Thymus (tissue), 11 donors: Measurements from ENCODE around the gene VPS13C. TPM values are rescaled to one million over a fixed set of nuclear protein-coding genes. Genes with fewer than 3 reads are reported as not detected.

ENCODE experiments used
- DNase-seq, 9 donors: peaks; one replicate each; pipeline ENCODE4 v3.0.0-alpha.2; 2013; ENCODE audit warnings: low spot score in 9 of 9, low read depth in 6 of 9, missing footprints in 1 of 9
- H3K27ac ChIP-seq, 2 donors: one replicate each; pipeline ENCODE4 v1.5.1; 2013; ENCODE audit warnings: control low read depth in 1 of 2, low read depth in 1 of 2, low read length in 1 of 2, mild to moderate bottlenecking in 1 of 2, moderate library complexity in 1 of 2
- H3K27me3 ChIP-seq, 2 donors: one replicate each; pipeline ENCODE4 v1.5.1; 2013; ENCODE audit warnings: low read length in 1 of 2; ENCODE audit not compliant: control insufficient read depth in 2 of 2, insufficient read depth in 1 of 2
- H3K36me3 ChIP-seq, 2 donors: one replicate each; pipeline ENCODE4 v1.5.1; 2013; ENCODE audit warnings: low read length in 1 of 2, mild to moderate bottlenecking in 1 of 2, moderate library complexity in 1 of 2; ENCODE audit not compliant: control insufficient read depth in 2 of 2, insufficient read depth in 2 of 2
- H3K4me1 ChIP-seq, 2 donors: one replicate each; pipeline ENCODE4 v1.5.1; 2013; ENCODE audit warnings: low read length in 2 of 2; ENCODE audit not compliant: control insufficient read depth in 2 of 2, insufficient read depth in 2 of 2
- H3K4me3 ChIP-seq, 2 donors: one replicate each; pipeline ENCODE4 v1.5.1; 2013; ENCODE audit warnings: low read length in 2 of 2, control low read depth in 1 of 2, mild to moderate bottlenecking in 1 of 2
- H3K9me3 ChIP-seq, 2 donors: one replicate each; pipeline ENCODE4 v1.5.1; 2013; ENCODE audit warnings: low read length in 1 of 2, mild to moderate bottlenecking in 1 of 2; ENCODE audit not compliant: control insufficient read depth in 2 of 2, insufficient read depth in 1 of 2
- WGBS: extraction: QIAGEN DNeasy Blood & Tissue Kit; methylation state at CpG from one replicate; pipeline ENCODE4 v1.1.7; 2013; 5-methylcytosine and 5-hydroxymethylcytosine counted together
- polyA plus RNA-seq: library from polyadenylated mRNA; stranded (reverse); fragments of 200-250 nt; gene quantifications from one replicate; pipeline ENCODE4 v1.2.3, GENCODE V29; 2013
- total RNA-seq: library from RNA; stranded (reverse); fragments of 120-200 nt; gene quantifications from one replicate; pipeline ENCODE4 v1.2.4, GENCODE V29; 2013
- donor health status: healthy.

Gene VPS13C
- total and polyA plus RNA-seq, 2 donors: 38.1 to 50.9 TPM

- H3K4me1 ChIP-seq: no peaks in the 10 kb centered on the region
- no peak overlapping the region for H3K27ac ChIP-seq
- WGBS: 91% methylated on average over 9 of the region's 9 CpGs
- no peak for DNase-seq
- no peaks in the 10 kb centered on the region for H3K9me3 ChIP-seq
- no peaks in the 10 kb centered on the region for H3K27me3 ChIP-seq
- no peaks in the 10 kb centered on the region for H3K36me3 ChIP-seq
- no peak overlapping the region for H3K4me3 ChIP-seq
Observed at GRCh38 chr15:61819386-61819785, 240.9 kb downstream of the VPS13C start.

GRCh38 chr15:61818801-61819200 is 241.4 kb downstream of the VPS13C start:
- Histone ChIP-seq H3K4me3 (no peak overlapping the region), H3K27me3 (no peaks in the 10 kb centered on the region), H3K36me3 (no peaks in the 10 kb centered on the region), H3K4me1 (no peaks in the 10 kb centered on the region), H3K9me3 (no peaks in the 10 kb centered on the region), H3K27ac (no peak overlapping the region)
- WGBS: 99% methylated on average over 2 of the region's 2 CpGs
- no peak for DNase-seq

- no peaks in the 10 kb centered on the region for H3K4me1 ChIP-seq
- no peak overlapping the region for H3K27ac ChIP-seq
- no peaks in the 10 kb centered on the region for H3K27me3 ChIP-seq
- H3K36me3 ChIP-seq: no peaks in the 10 kb centered on the region
- 95% methylated on average over 7 of the region's 7 CpGs for WGBS
- no peaks in the 10 kb centered on the region for H3K9me3 ChIP-seq
- DNase-seq: no peak
- H3K4me3 ChIP-seq: no peak overlapping the region
Observed at GRCh38 chr15:61816856-61817255, 243.4 kb downstream of the VPS13C start.

GRCh38 chr15:61815356-61816083 is 244.7 kb downstream of the VPS13C start:
- Histone ChIP-seq H3K4me1 (no peaks in the 10 kb centered on the region), H3K27me3 (no peaks in the 10 kb centered on the region), H3K4me3 (no peak overlapping the region), H3K36me3 (no peaks in the 10 kb centered on the region), H3K27ac (no peak overlapping the region), H3K9me3 (no peaks in the 10 kb centered on the region)
- 93% methylated on average over 12 of the region's 12 CpGs for WGBS
- DNase-seq: no peak

GRCh38 chr15:61812476-61812875 is 247.8 kb downstream of the VPS13C start:
- Histone ChIP-seq H3K4me3 (no peak overlapping the region), H3K27me3 (no peaks in the 10 kb centered on the region), H3K27ac (no peak overlapping the region), H3K4me1 (no peaks in the 10 kb centered on the region), H3K9me3 (no peaks in the 10 kb centered on the region), H3K36me3 (no peaks in the 10 kb centered on the region)
- DNase-seq: no peak
- 94% methylated on average over 6 of the region's 6 CpGs for WGBS

GRCh38 chr15:61811952-61812351 is 248.3 kb downstream of the VPS13C start:
- Histone ChIP-seq H3K36me3 (no peaks in the 10 kb centered on the region), H3K9me3 (no peaks in the 10 kb centered on the region), H3K27me3 (no peaks in the 10 kb centered on the region), H3K27ac (no peak overlapping the region), H3K4me1 (no peaks in the 10 kb centered on the region), H3K4me3 (no peak overlapping the region)
- DNase-seq: no peak
- 94% methylated on average over 8 of the region's 8 CpGs for WGBS

- H3K4me1 ChIP-seq: no peaks in the 10 kb centered on the region
Observed at GRCh38 chr15:61809216-61809615, 251.0 kb downstream of the VPS13C start.

GRCh38 chr15:61807281-61807929 is 252.8 kb downstream of the VPS13C start:
- 93% methylated on average over 14 of the region's 14 CpGs for WGBS
- no peaks in the 10 kb centered on the region for H3K36me3 ChIP-seq
- no peaks in the 10 kb centered on the region for H3K9me3 ChIP-seq
- DNase-seq: no peak
- H3K27me3 ChIP-seq: no peaks in the 10 kb centered on the region
- no peak overlapping the region for H3K4me3 ChIP-seq
- no peaks in the 10 kb centered on the region for H3K4me1 ChIP-seq
- no peak overlapping the region for H3K27ac ChIP-seq

More at GRCh38 chr15:61809216-61809615, 251.0 kb downstream of the VPS13C start:
- 94% methylated on average over 7 of the region's 7 CpGs for WGBS
- Histone ChIP-seq H3K27ac (no peak overlapping the region), H3K27me3 (no peaks in the 10 kb centered on the region), H3K4me3 (no peak overlapping the region), H3K36me3 (no peaks in the 10 kb centered on the region), H3K9me3 (no peaks in the 10 kb centered on the region)
- no peak for DNase-seq
